ENCODE results near the gene PSTPIP1. TPM values are rescaled to one million over a fixed set of nuclear protein-coding genes. Genes with fewer than 3 reads are reported as not detected.

PSTPIP1 gene
- total and polyA plus RNA-seq, 2 of the 8 experiments (the other 6 are each of a cell fraction or from before 2014, with no cell fraction given), result 1.6 to 1.8 TPM

DNA sequence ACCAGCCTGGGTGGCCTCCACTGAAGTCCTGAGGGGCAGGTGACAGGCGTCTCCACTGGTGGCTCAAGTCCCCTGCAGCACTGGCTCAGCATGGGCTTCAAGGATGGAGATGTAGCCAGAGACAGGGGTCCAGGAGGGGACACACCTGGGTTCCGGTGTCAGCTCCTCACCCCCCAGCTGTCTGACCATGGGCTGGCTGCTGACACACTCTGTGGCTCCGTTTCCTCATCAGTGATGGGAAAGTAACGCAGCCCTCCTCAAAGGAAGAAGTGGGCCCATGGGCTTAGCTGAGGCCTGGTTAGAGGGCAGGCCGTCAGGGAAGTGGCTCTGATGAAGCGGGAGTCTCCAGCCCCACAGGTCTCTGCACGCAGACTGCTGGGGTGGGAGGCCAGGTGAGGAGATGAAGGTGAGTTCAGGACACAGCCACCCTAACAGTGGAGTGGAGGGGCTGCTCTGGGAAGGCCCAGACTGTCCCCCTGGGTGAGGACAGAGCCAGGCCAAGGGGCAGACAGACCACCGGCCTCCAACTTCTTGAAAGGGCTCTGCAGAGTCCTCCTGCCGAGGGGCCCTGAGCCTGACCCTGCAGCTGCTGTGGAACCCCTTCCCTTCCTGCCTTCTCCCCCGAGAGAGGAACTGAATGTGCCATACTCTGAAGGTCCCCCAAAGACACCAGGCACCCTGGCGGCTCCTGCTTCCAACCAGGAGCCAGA, 24.0 kb downstream of the PSTPIP1 start:
- no peak overlapping the region for H3K23ac ChIP-seq (ENCODE audit: insufficient read length)
- H3K4me1 ChIP-seq (replicated peaks in 1 of 4; ENCODE audit: control insufficient read depth in 3 of 4, insufficient read depth in 4 of 4, low read length in 3 of 4), result peaks cover 0 to 4% (median 0%) of the 10 kb centered on the region in 4 experiments; a peak in 1 of 7 replicates
- H3K9me3 ChIP-seq (ENCODE audit: insufficient read depth in 2 of 2, low read depth in 1 of 2, low read length in 1 of 2), result no peaks in the 10 kb centered on the region
- H2BK120ac ChIP-seq (replicated peaks; ENCODE audit: low read depth, low read length), result no peak overlapping the region
- ChIA-PET POLR2A (ENCODE audit: partially characterized antibody) (interaction anchor here (1.4 kb wide), 1 partner anchor 11 kb away, joined by 4 read pairs; no protein-coding TSS in a partner anchor), CTCF (ENCODE audit: partially characterized antibody) (interaction anchor here (0.7 to 3.1 kb wide), 4 partner anchors 13 to 882 kb away, joined by 3 to 17 read pairs (median 4); no protein-coding TSS in a partner anchor)
- no peak overlapping the region for H3K14ac ChIP-seq (ENCODE audit: insufficient read length)
- no peak overlapping the region for H4K91ac ChIP-seq (replicated peaks; ENCODE audit: insufficient read length, low read length)
- H4K20me1 ChIP-seq (replicated peaks in 1 of 2; ENCODE audit: control insufficient read depth in 1 of 2, insufficient read depth in 2 of 2, low read length in 2 of 2), result no peaks in the 10 kb centered on the region
- H2BK12ac ChIP-seq (ENCODE audit: low read depth, low read length), result no peak overlapping the region
- no peak overlapping the region for H3K56ac ChIP-seq (replicated peaks; ENCODE audit: insufficient read length, low read depth, low read length)
- no peak overlapping the region for H3K27ac ChIP-seq (ENCODE audit: low read depth, low read length)
- H4K5ac ChIP-seq (ENCODE audit: insufficient read length, low read depth, low read length), result no peak overlapping the region
- no peak overlapping the region for H2AK5ac ChIP-seq (ENCODE audit: low read depth, low read length)
- no peak for FAIRE-seq
- no peaks in the 10 kb centered on the region for H3K27me3 ChIP-seq (replicated peaks in 1 of 4; ENCODE audit: control insufficient read depth in 3 of 4, extremely low read depth in 1 of 4, insufficient read depth in 3 of 4, low read length in 3 of 4)
- peak overlapping the region; percentile 64 for H4K8ac ChIP-seq (ENCODE audit: extremely low read depth, insufficient read depth, low read length)
- no peak overlapping the region for H3K4me2 ChIP-seq (ENCODE audit: insufficient read depth in 1 of 2, low read depth in 2 of 2, low read length in 2 of 2)
- H3K79me1 ChIP-seq (ENCODE audit: low read depth, low read length), result no peaks in the 10 kb centered on the region
- H2BK15ac ChIP-seq (ENCODE audit: low read length), result no peak overlapping the region
- no peaks in the 10 kb centered on the region for H3K79me2 ChIP-seq (ENCODE audit: control insufficient read depth in 1 of 2, insufficient read depth in 2 of 2, low read length in 2 of 2)
- H3K4ac ChIP-seq (replicated peaks; ENCODE audit: insufficient read length, low read depth, low read length), result no peak overlapping the region
- 84% methylated on average over 11 of the region's 11 CpGs; no CpG with 5 or more reads in 1 of the 2 experiments for WGBS, 2 experiments (ENCODE audit: extremely low coverage in 1 of 2, insufficient coverage in 1 of 2, insufficient read length in 1 of 2, insufficient replicate concordance in 2 of 2, low coverage in 1 of 2, low lambda C conversion rate in 2 of 2, missing lambda C conversion rate in 1 of 2)
- H3K18ac ChIP-seq (ENCODE audit: extremely low read depth, low read length), result no peak overlapping the region
- no peak overlapping the region for H3K9ac ChIP-seq (replicated peaks in 1 of 4; ENCODE audit: extremely low read depth in 1 of 4, low read depth in 3 of 4, low read length in 3 of 4)
- H3K4me3 ChIP-seq (ENCODE audit: extremely low read depth in 1 of 4, insufficient read depth in 2 of 4, low read depth in 3 of 4, low read length in 4 of 4), result no peak overlapping the region
- no peaks in the 10 kb centered on the region for H3K23me2 ChIP-seq (ENCODE audit: low read depth, low read length)
- H2BK5ac ChIP-seq (ENCODE audit: low read depth, low read length), result no peak overlapping the region
- H3K36me3 ChIP-seq (ENCODE audit: control insufficient read depth in 2 of 4, insufficient read depth in 4 of 4, low read length in 3 of 4), result no peaks in the 10 kb centered on the region
- no peak overlapping the region for H2BK20ac ChIP-seq (ENCODE audit: low read length)
- TF ChIP-seq NRF1 (IDR thresholded peaks at IDR 0.05; ENCODE audit: low read depth, low read length) (no peak), TAF1 (IDR thresholded peaks at IDR 0.05; ENCODE audit: low read depth, low read length) (no peak), SIX5 (IDR thresholded peaks at IDR 0.05; ENCODE audit: low read depth, low read length) (no peak), SP1 (IDR thresholded peaks at IDR 0.05; ENCODE audit: low read depth, low read length) (no peak), POU5F1 (IDR thresholded peaks at IDR 0.05; ENCODE audit: low read depth, low read length) (no peak)
- no peak overlapping the region for H2AFZ ChIP-seq (ENCODE audit: low read length)
- DNase-seq (ENCODE audit: low read depth in 1 of 2, low spot score in 2 of 2), result no peak
